Measurements from ENCODE around the gene YWHAB.

Gene YWHAB

DNA sequence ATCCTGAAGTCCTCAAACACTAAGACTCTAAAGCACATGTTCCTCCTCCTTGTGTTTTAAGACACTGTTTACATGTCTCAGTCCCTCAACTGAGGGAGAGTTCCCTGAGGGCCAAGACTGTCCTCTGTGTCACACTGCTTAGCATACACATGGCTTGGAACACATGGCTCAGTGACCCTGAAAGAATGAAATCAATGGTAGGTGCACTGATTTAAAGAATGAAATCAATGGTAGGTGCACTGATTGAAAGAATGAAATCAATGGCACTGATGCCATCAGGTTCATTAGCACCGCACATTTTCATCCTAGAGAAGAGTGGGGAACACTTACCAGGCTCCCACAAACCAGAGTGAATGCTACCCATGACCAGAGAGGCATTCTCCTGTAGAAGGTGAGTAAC, 64.9 kb downstream of the YWHAB start:
- no peak for DNase-seq (ENCODE audit: low read depth in 2 of 2)

GRCh38 chr20:44952731-44953130, 67.2 kb downstream of the YWHAB start:
- no peak for DNase-seq (ENCODE audit: low read depth in 2 of 2)

GRCh38 chr20:44954211-44954610, 68.7 kb downstream of the YWHAB start:
- DNase-seq (ENCODE audit: low read depth in 2 of 2), result no peak

DNA sequence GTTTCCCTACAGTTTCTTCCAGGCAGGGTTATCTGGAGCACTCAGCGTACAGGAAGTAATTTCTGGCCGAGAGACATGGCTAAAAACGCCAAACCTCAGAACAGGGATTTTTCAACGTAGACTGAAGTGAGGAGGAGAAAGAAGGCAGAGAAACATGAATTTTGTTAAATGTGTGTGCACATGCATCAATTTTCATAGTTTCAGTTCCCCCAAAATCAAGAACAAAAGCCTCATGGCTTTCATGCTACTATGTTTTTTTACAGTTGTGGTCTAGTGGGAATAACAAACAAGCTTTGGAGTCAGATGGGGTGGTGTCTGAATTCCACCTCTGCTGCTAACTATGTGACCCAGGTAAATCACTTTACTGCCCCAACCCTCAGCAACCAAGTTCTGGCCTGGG, 69.8 kb downstream of the YWHAB start:
- no peak for DNase-seq (ENCODE audit: low read depth in 2 of 2)

DNA sequence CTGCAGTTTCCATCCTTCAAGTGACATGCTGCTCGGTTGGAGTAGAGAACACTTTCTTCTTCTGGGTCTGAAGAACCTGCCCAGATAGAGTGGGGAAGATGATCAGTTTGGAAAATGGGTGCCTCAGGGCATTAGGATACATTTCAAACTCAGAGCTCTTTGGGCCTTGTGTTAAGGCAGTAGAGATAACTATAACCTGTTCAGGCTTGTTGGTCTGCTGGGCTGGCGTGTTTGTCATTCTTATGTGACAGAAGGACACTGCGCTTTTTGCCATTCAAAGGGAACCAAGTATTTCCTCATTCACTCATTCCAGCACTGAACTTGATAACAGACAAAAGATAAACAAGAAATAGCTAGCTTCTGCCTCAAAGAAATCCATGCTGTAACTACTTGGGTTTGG, 70.9 kb downstream of the YWHAB start:
- DNase-seq (ENCODE audit: low read depth in 2 of 2), result no peak
